HepG2 (cell line): ENCODE results near the gene MIA3. TPM values are rescaled to one million over a fixed set of nuclear protein-coding genes. Genes with fewer than 3 reads are reported as not detected.

Source experiments
- AGO2 ChIP-seq: fragments of 200-400 bp; formaldehyde crosslinking; optimal IDR thresholded peaks from 2 replicates; pipeline ENCODE3; 2017; ENCODE audit warnings: mild to moderate bottlenecking, low read depth, low read length, moderate library complexity
- DBP ChIP-seq: sonication (generic); formaldehyde crosslinking; IDR thresholded peaks from 2 replicates; pipeline ENCODE4 v1.4.0; 2020; ENCODE audit warnings: missing genetic modification reagents; ENCODE audit errors: not compliant biosample characterization
- GMEB1 ChIP-seq: sonication (generic); formaldehyde crosslinking; IDR thresholded peaks from 2 replicates; pipeline ENCODE4 v1.5.1; 2020; ENCODE audit warnings: missing genetic modification reagents, mild to moderate bottlenecking, borderline replicate concordance
- MXD1 ChIP-seq: sonication (generic); formaldehyde crosslinking; IDR thresholded peaks from 2 replicates; pipeline ENCODE4 v1.4.0; 2020; ENCODE audit warnings: mild to moderate bottlenecking, missing genetic modification reagents
- NFYC ChIP-seq: IDR thresholded peaks from 2 replicates; pipeline ENCODE4 v1.6.1; 2016; ENCODE audit warnings: missing genetic modification reagents, missing compliant biosample characterization
- SP140L ChIP-seq: sonication (generic); formaldehyde crosslinking; IDR thresholded peaks from 2 replicates; pipeline ENCODE4 v1.4.0; 2020; ENCODE audit warnings: missing genetic modification reagents, borderline replicate concordance
- SRF ChIP-seq: IDR thresholded peaks from 2 replicates; pipeline ENCODE4 v1.6.1; 2011; ENCODE audit warnings: mild to moderate bottlenecking, low read depth, low read length, moderate library complexity
- THAP7 ChIP-seq: sonication (generic); formaldehyde crosslinking; IDR thresholded peaks from 2 replicates; pipeline ENCODE4 v1.8.1; 2023; ENCODE audit warnings: mild to moderate bottlenecking, missing genetic modification reagents
- UBTF ChIP-seq: sonication (generic); formaldehyde crosslinking; IDR thresholded peaks from 2 replicates; pipeline ENCODE4 v1.4.0; 2020; ENCODE audit warnings: mild to moderate bottlenecking, missing genetic modification reagents
- ZNF281 ChIP-seq: sonication (generic); formaldehyde crosslinking; IDR thresholded peaks from 2 replicates; pipeline ENCODE4 v1.4.0; 2020; ENCODE audit warnings: missing genetic modification reagents, borderline replicate concordance
- ZNF574 ChIP-seq: sonication (generic); formaldehyde crosslinking; IDR thresholded peaks from 2 replicates; pipeline ENCODE4 v1.4.0; 2020; ENCODE audit warnings: missing genetic modification reagents
- ZNF597 ChIP-seq: sonication (generic); formaldehyde crosslinking; IDR thresholded peaks from 2 replicates; pipeline ENCODE4 v1.5.0; 2020; ENCODE audit warnings: missing genetic modification reagents
- polyA plus RNA-seq, 8 experiments: library from polyadenylated mRNA; depleted of rRNA in 3 of 8; stranded (reverse) in 7 of 8; unstranded in 1 of 8; fragments of >200 nt; fragmentation: Illumina TruSeq in 4 of 8; extraction: Trizol in 4 of 8; gene quantifications; 2 replicates each; pipeline versions ENCODE4 v1.2.1 to v1.2.3, GENCODE V29; 2011 to 2016; ENCODE audit warnings: low read depth in 4 of 8, missing spikeins in 1 of 8, mixed read lengths in 1 of 8; ENCODE audit not compliant: insufficient read depth in 1 of 8
- total RNA-seq, 5 experiments: library from RNA; depleted of rRNA; stranded (reverse); fragments of >200 nt; fragmentation: Illumina TruSeq; extraction: Trizol; gene quantifications; 2 replicates each; pipeline ENCODE4 v1.2.3, GENCODE V29; 2016; ENCODE audit warnings: low read depth in 1 of 5

The MIA3 gene
- total and polyA plus RNA-seq, 2 of the 13 experiments (the other 11 are each of a cell fraction or from before 2014, with no cell fraction given): 45.6 to 48.7 TPM

GRCh38 chr1:222618001-222618879 lies at the start of gene MIA3 (continued):
- no peak for TF ChIP-seq THAP7 (CRISPR knock-in tag)
- no peak for TF ChIP-seq SRF
- peak; percentile 48; the same call in 1 of the 2 replicates for TF ChIP-seq UBTF (CRISPR knock-in tag)
- no peak for TF ChIP-seq ZNF281 (CRISPR knock-in tag)
- TF ChIP-seq DBP: no peak
- peak; percentile 32 for TF ChIP-seq AGO2
- no peak for TF ChIP-seq MXD1 (CRISPR knock-in tag)
- peak; percentile 54; the same call in 1 of the 2 replicates for TF ChIP-seq ZNF574
- TF ChIP-seq NFYC (CRISPR knock-in tag): no peak
- no peak for TF ChIP-seq GMEB1 (CRISPR knock-in tag)
- TF ChIP-seq SP140L (CRISPR knock-in tag): no peak
- no peak for TF ChIP-seq ZNF597 (CRISPR knock-in tag)
